ENCODE data around the gene SLC25A21.

Gene SLC25A21

GRCh38 chr14:37054869-37055268 lies 117.5 kb downstream of the SLC25A21 start:
- H3K4me3 ChIP-seq (ENCODE audit: low read length) = no peak overlapping the region
- DNase-seq (ENCODE audit: low read depth) = no peak
- no peak for TF ChIP-seq CTCF (IDR thresholded peaks at IDR 0.05; ENCODE audit: insufficient read depth, low read depth, low read length, missing control alignments)

GRCh38 chr14:37054144-37054543 lies 118.3 kb downstream of the SLC25A21 start:
- no peak for TF ChIP-seq CTCF (IDR thresholded peaks at IDR 0.05; ENCODE audit: insufficient read depth, low read depth, low read length, missing control alignments)
- no peak overlapping the region for H3K4me3 ChIP-seq (ENCODE audit: low read length)
- DNase-seq (ENCODE audit: low read depth) = no peak

GRCh38 chr14:37051680-37052079 lies 120.7 kb downstream of the SLC25A21 start:
- no peak for TF ChIP-seq CTCF (IDR thresholded peaks at IDR 0.05; ENCODE audit: insufficient read depth, low read depth, low read length, missing control alignments)
- DNase-seq (ENCODE audit: low read depth) = no peak
- no peak overlapping the region for H3K4me3 ChIP-seq (ENCODE audit: low read length)

- peak; percentile 58 for DNase-seq (ENCODE audit: low read depth)
- no peak for TF ChIP-seq CTCF (IDR thresholded peaks at IDR 0.05; ENCODE audit: insufficient read depth, low read depth, low read length, missing control alignments)
- H3K4me3 ChIP-seq (ENCODE audit: low read length) = no peak overlapping the region
These were observed 121.3 kb downstream of the SLC25A21 start for GRCh38 chr14:37051153-37051552.

- no peak for TF ChIP-seq CTCF (IDR thresholded peaks at IDR 0.05; ENCODE audit: insufficient read depth, low read depth, low read length, missing control alignments)
- H3K4me3 ChIP-seq (ENCODE audit: low read length) = no peak overlapping the region
- DNase-seq (ENCODE audit: low read depth) = peak; percentile 86
These were observed 123.7 kb downstream of the SLC25A21 start for GRCh38 chr14:37048666-37049071.

- no peak for DNase-seq (ENCODE audit: low read depth)
- H3K4me3 ChIP-seq (ENCODE audit: low read length) = no peak overlapping the region
- TF ChIP-seq CTCF (IDR thresholded peaks at IDR 0.05; ENCODE audit: insufficient read depth, low read depth, low read length, missing control alignments) = no peak
These were observed 124.4 kb downstream of the SLC25A21 start for GRCh38 chr14:37047996-37048395.

- DNase-seq (ENCODE audit: low read depth) = no peak
- no peak for TF ChIP-seq CTCF (IDR thresholded peaks at IDR 0.05; ENCODE audit: insufficient read depth, low read depth, low read length, missing control alignments)
- H3K4me3 ChIP-seq (ENCODE audit: low read length) = no peak overlapping the region
These were observed 125.2 kb downstream of the SLC25A21 start for GRCh38 chr14:37047226-37047625.

All from epithelial cell of esophagus (primary cell).